IPS DF 4.7 (cell line): ENCODE results near the gene CHD2.

Source experiments
- DNase-seq: peaks from one replicate; pipeline ENCODE4 v3.0.0-alpha.2; 2013; ENCODE audit warnings: low spot score; ENCODE audit errors: extremely low read depth

The CHD2 gene

GRCh38 chr15:93066834-93067648 lies 166.9 kb downstream of the CHD2 start:
- no peak for DNase-seq

- no peak for DNase-seq
Measured at GRCh38 chr15:93067649-93068085, 167.5 kb downstream of the CHD2 start.

GRCh38 chr15:93068581-93069199 lies 168.6 kb downstream of the CHD2 start:
- no peak for DNase-seq

- no peak for DNase-seq
Measured at GRCh38 chr15:93070132-93070531, 170.0 kb downstream of the CHD2 start.

GRCh38 chr15:93070551-93071296 lies 170.6 kb downstream of the CHD2 start:
- DNase-seq = no peak

GRCh38 chr15:93071469-93071936 lies 171.4 kb downstream of the CHD2 start:
- no peak for DNase-seq

- no peak for DNase-seq
Measured at GRCh38 chr15:93072011-93072410, 171.9 kb downstream of the CHD2 start.

- DNase-seq = no peak
Measured at GRCh38 chr15:93072411-93073394, 172.6 kb downstream of the CHD2 start.

- no peak for DNase-seq
Measured at GRCh38 chr15:93073465-93073952, 173.4 kb downstream of the CHD2 start.

GRCh38 chr15:93074599-93074998 lies 174.5 kb downstream of the CHD2 start:
- DNase-seq = no peak

- DNase-seq = no peak
Measured at GRCh38 chr15:93076217-93076616, 176.1 kb downstream of the CHD2 start.

- no peak for DNase-seq
Measured at GRCh38 chr15:93076875-93077274, 176.8 kb downstream of the CHD2 start.
